ENCODE results near the gene AIG1. TPM values are rescaled to one million over a fixed set of nuclear protein-coding genes. Genes with fewer than 3 reads are reported as not detected.
A peak's percentile ranks its signal among the peaks of the same experiment; 100 is the strongest.

AIG1 gene
- total RNA-seq, 1 donor from 2014 or later: 37.1 TPM

DNA sequence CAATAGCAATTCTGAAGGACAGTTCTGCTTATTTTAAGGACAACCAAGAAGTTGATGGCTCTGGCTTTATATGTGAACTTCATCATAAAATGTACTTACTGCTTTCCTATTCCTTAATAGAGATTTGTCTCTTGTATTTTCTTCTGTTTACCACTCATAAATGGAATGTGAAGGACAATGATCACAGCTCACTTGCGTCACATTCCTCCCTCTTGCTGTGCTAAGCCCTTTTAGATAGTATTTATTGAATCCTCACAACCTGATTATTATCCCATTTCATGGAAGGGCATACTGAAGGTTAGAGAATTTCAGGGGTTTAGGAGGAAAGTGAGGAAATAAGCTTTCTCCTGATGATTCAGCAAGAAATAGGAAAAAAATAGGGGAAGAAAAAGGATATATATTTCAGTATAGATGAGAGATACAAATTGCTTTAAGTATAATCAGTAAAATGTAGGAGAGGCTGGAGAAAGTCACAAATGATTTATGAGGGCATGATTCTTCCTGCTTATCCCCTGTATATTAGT, 132.9 kb downstream of the AIG1 start:
- Histone ChIP-seq H3K4me1 (no peaks in the 10 kb centered on the region), H3K4me3 (no peak overlapping the region), H3K9me3 (ENCODE audit: low read depth) (no peaks in the 10 kb centered on the region), H3K4me2 (no peak overlapping the region), H3K27ac (no peak overlapping the region), H3K36me3 (no peaks in the 10 kb centered on the region), H3K79me2 (ENCODE audit: low read depth) (no peaks in the 10 kb centered on the region), H2AFZ (replicated peaks) (no peak overlapping the region), H3F3A (ENCODE audit: low read depth) (no peaks in the 10 kb centered on the region), H4K20me1 (ENCODE audit: low read depth) (no peaks in the 10 kb centered on the region), H3K9ac (no peak overlapping the region), H3K27me3 (no peaks in the 10 kb centered on the region)
- TF ChIP-seq EZH2phosphoT487 (IDR thresholded peaks at IDR 0.05) (no peak), EZH2 (IDR thresholded peaks at IDR 0.05) (no peak)
- TF ChIP-seq, protein P1, sequence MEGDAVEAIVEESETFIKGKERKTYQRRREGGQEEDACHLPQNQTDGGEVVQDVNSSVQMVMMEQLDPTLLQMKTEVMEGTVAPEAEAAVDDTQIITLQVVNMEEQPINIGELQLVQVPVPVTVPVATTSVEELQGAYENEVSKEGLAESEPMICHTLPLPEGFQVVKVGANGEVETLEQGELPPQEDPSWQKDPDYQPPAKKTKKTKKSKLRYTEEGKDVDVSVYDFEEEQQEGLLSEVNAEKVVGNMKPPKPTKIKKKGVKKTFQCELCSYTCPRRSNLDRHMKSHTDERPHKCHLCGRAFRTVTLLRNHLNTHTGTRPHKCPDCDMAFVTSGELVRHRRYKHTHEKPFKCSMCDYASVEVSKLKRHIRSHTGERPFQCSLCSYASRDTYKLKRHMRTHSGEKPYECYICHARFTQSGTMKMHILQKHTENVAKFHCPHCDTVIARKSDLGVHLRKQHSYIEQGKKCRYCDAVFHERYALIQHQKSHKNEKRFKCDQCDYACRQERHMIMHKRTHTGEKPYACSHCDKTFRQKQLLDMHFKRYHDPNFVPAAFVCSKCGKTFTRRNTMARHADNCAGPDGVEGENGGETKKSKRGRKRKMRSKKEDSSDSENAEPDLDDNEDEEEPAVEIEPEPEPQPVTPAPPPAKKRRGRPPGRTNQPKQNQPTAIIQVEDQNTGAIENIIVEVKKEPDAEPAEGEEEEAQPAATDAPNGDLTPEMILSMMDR (IDR thresholded peaks at IDR 0.05): no peak
- no peak overlapping the region for H3K27ac Mint-ChIP-seq
- DNase-seq (ENCODE audit: low spot score): no peak
- H3K36me3 Mint-ChIP-seq: no peaks in the 10 kb centered on the region
- no peaks in the 10 kb centered on the region for H3K9me3 Mint-ChIP-seq
- H3K27me3 Mint-ChIP-seq (ENCODE audit: insufficient read depth, low read depth): peaks cover 3% of the 10 kb centered on the region
- H3K4me1 Mint-ChIP-seq: peaks cover 12% of the 10 kb centered on the region
- H3K4me3 Mint-ChIP-seq: no peak overlapping the region

DNA sequence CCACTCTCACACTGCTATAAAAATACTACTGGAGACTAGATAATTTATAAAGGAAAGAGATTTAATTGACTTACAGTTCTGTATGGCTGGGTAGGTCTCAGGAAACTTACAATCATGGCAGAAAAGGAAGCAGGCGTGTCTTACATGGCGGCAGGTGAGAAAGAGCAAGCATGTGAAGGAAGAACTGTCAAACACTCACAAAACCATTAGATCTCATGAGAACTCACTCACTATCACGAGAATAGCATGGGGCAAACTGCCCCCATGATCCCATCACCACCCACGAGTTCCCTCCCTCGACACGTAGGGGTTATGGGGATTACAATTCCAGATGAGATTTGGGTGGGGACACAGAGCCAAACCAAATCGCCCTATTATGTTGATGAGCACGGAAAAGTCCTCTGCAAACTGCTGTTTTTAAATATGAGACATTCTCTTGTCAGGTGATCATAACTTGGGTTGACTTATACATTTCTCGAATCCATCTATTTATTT, 133.5 kb downstream of the AIG1 start:
- no peaks in the 10 kb centered on the region for H3K9me3 Mint-ChIP-seq
- H3K9ac ChIP-seq: no peak overlapping the region
- H2AFZ ChIP-seq (replicated peaks): no peak overlapping the region
- H3K4me3 ChIP-seq: no peak overlapping the region
- no peaks in the 10 kb centered on the region for H3K9me3 ChIP-seq (ENCODE audit: low read depth)
- no peaks in the 10 kb centered on the region for H3K79me2 ChIP-seq (ENCODE audit: low read depth)
- no peak overlapping the region for H3K4me3 Mint-ChIP-seq
- no peak overlapping the region for H3K27ac ChIP-seq
- H3K36me3 Mint-ChIP-seq: no peaks in the 10 kb centered on the region
- no peaks in the 10 kb centered on the region for H4K20me1 ChIP-seq (ENCODE audit: low read depth)
- H3K27me3 Mint-ChIP-seq (ENCODE audit: insufficient read depth, low read depth): peaks cover under 1% of the 10 kb centered on the region
- no peaks in the 10 kb centered on the region for H3K4me1 ChIP-seq
- H3K4me1 Mint-ChIP-seq: peaks cover 12% of the 10 kb centered on the region
- TF ChIP-seq, protein P1 (IDR thresholded peaks at IDR 0.05): no peak
- TF ChIP-seq EZH2 (IDR thresholded peaks at IDR 0.05) (no peak), EZH2phosphoT487 (IDR thresholded peaks at IDR 0.05) (no peak)
- DNase-seq (ENCODE audit: low spot score): no peak
- H3K36me3 ChIP-seq: no peaks in the 10 kb centered on the region
- H3F3A ChIP-seq (ENCODE audit: low read depth): no peaks in the 10 kb centered on the region
- no peak overlapping the region for H3K27ac Mint-ChIP-seq
- H3K27me3 ChIP-seq: no peaks in the 10 kb centered on the region
- H3K4me2 ChIP-seq: no peak overlapping the region

DNA sequence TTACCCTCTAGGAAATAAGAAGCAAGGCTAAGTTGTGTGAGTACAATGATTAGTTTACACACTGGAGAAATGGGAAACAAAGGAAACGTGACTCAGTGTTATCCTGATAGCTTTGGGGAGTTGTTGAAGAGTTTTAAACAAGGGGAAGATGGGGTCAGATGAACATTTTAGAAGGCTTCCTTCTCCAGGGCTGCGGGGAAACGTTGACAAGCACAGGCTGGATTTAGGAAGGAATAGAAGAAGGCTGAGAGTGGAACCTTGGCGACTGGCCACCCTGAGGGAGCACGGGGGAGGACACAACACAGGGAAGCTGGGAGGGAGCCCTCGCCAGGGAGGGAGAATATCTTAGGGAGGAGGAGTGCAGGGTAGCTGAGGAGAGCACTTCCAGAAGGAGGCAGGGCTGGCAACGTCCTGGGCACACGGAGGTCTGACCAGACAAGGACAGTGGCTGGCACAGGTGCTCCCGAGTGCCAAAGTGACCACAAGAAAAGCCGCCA, 134.7 kb downstream of the AIG1 start:
- peaks cover 12% of the 10 kb centered on the region for H3K4me1 Mint-ChIP-seq
- Histone ChIP-seq H3F3A (ENCODE audit: low read depth) (no peaks in the 10 kb centered on the region), H3K4me2 (no peak overlapping the region), H3K4me3 (no peak overlapping the region), H3K27me3 (no peaks in the 10 kb centered on the region), H3K4me1 (no peaks in the 10 kb centered on the region), H3K9ac (no peak overlapping the region), H3K79me2 (ENCODE audit: low read depth) (no peaks in the 10 kb centered on the region), H3K27ac (no peak overlapping the region), H2AFZ (replicated peaks) (no peak overlapping the region), H3K36me3 (no peaks in the 10 kb centered on the region), H3K9me3 (ENCODE audit: low read depth) (no peaks in the 10 kb centered on the region), H4K20me1 (ENCODE audit: low read depth) (no peaks in the 10 kb centered on the region)
- H3K27me3 Mint-ChIP-seq (ENCODE audit: insufficient read depth, low read depth): no peaks in the 10 kb centered on the region
- no peak overlapping the region for H3K4me3 Mint-ChIP-seq
- H3K9me3 Mint-ChIP-seq: no peaks in the 10 kb centered on the region
- H3K27ac Mint-ChIP-seq: peak overlapping the region; percentile 67
- DNase-seq (ENCODE audit: low spot score): no peak
- TF ChIP-seq EZH2 (IDR thresholded peaks at IDR 0.05) (no peak), EZH2phosphoT487 (IDR thresholded peaks at IDR 0.05) (no peak)
- TF ChIP-seq, protein P1 (IDR thresholded peaks at IDR 0.05): no peak
- no peaks in the 10 kb centered on the region for H3K36me3 Mint-ChIP-seq
